Kidney epithelial cell (primary cell): ENCODE measurements around the gene SLC6A5. TPM values are rescaled to one million over a fixed set of nuclear protein-coding genes. Genes with fewer than 3 reads are reported as not detected.

ENCODE experiments used
- DNase-seq: peaks from one replicate; pipeline ENCODE4 v3.0.0-alpha.2; 2010; ENCODE audit warnings: low read depth
- H3K27me3 ChIP-seq: 2 replicates; pipeline ENCODE4 v1.6.0; 2011; ENCODE audit warnings: low read length; ENCODE audit not compliant: control insufficient read depth, insufficient read depth
- H3K36me3 ChIP-seq: 2 replicates; pipeline ENCODE4 v1.5.1; 2011; ENCODE audit warnings: low read length; ENCODE audit not compliant: control insufficient read depth, insufficient read depth
- H3K4me3 ChIP-seq: 2 replicates; pipeline ENCODE4 v1.5.1; 2011; ENCODE audit warnings: low read depth, mild to moderate bottlenecking, control low read depth, low read length
- CTCF ChIP-seq: IDR thresholded peaks from 2 replicates; pipeline ENCODE4 v1.5.1; 2011; ENCODE audit warnings: mild to moderate bottlenecking, moderate library complexity, low read length, control low read depth, inconsistent platforms; ENCODE audit not compliant: insufficient read depth, poor library complexity, severe bottlenecking
- total RNA-seq: library from RNA; depleted of rRNA; stranded (reverse); fragments of >200 nt; gene quantifications from 2 replicates; pipeline ENCODE4 v1.2.3, GENCODE V29; 2015

The SLC6A5 gene
- total RNA-seq, 1 donor from 2014 or later: not detected

GRCh38 chr11:20640401-20640800 lies 41.0 kb downstream of the SLC6A5 start:
- no peak for DNase-seq
- no peak overlapping the region for H3K4me3 ChIP-seq
- H3K36me3 ChIP-seq: no peaks in the 10 kb centered on the region
- H3K27me3 ChIP-seq: no peaks in the 10 kb centered on the region
- no peak for TF ChIP-seq CTCF

GRCh38 chr11:20644360-20644759 lies 45.0 kb downstream of the SLC6A5 start:
- no peaks in the 10 kb centered on the region for H3K27me3 ChIP-seq
- no peaks in the 10 kb centered on the region for H3K36me3 ChIP-seq
- TF ChIP-seq CTCF: no peak
- no peak for DNase-seq
- H3K4me3 ChIP-seq: no peak overlapping the region

GRCh38 chr11:20647976-20648565 lies 48.7 kb downstream of the SLC6A5 start:
- DNase-seq: no peak
- Histone ChIP-seq H3K27me3 (no peaks in the 10 kb centered on the region), H3K4me3 (no peak overlapping the region), H3K36me3 (no peaks in the 10 kb centered on the region)
- TF ChIP-seq CTCF: peak; percentile 80

- no peak for TF ChIP-seq CTCF
- no peaks in the 10 kb centered on the region for H3K36me3 ChIP-seq
These were observed 52.9 kb downstream of the SLC6A5 start for GRCh38 chr11:20652150-20652806.

GRCh38 chr11:20654038-20654437 lies 54.6 kb downstream of the SLC6A5 start:
- Histone ChIP-seq H3K4me3 (no peak overlapping the region), H3K36me3 (no peaks in the 10 kb centered on the region), H3K27me3 (peaks cover 2% of the 10 kb centered on the region)
- no peak for TF ChIP-seq CTCF
- DNase-seq: no peak

More at GRCh38 chr11:20652150-20652806, 52.9 kb downstream of the SLC6A5 start:
- DNase-seq: no peak
- H3K4me3 ChIP-seq: no peak overlapping the region
- H3K27me3 ChIP-seq: peaks cover 2% of the 10 kb centered on the region

GRCh38 chr11:20656901-20657300 lies 57.5 kb downstream of the SLC6A5 start:
- TF ChIP-seq CTCF: no peak
- Histone ChIP-seq H3K27me3 (peaks cover 2% of the 10 kb centered on the region), H3K4me3 (no peak overlapping the region), H3K36me3 (no peaks in the 10 kb centered on the region)
- no peak for DNase-seq
